Left renal pelvis (tissue), 4 donors: Measurements from ENCODE around the gene TMEM123. TPM values are rescaled to one million over a fixed set of nuclear protein-coding genes. Genes with fewer than 3 reads are reported as not detected.

Experiments used
- DNase-seq, 4 donors: peaks; one replicate each; pipeline ENCODE4 v3.0.0-alpha.2; 2013; ENCODE audit warnings: low read depth in 4 of 4, low spot score in 3 of 4
- polyA plus RNA-seq, 4 donors: library from polyadenylated mRNA; unstranded; fragments of 120-200 nt; gene quantifications; one replicate each; pipeline ENCODE4 v1.2.1, GENCODE V29; 2013; ENCODE audit not compliant: insufficient read length in 4 of 4

TMEM123 gene
- polyA plus RNA-seq, 4 donors: 179 to 384 (median 284) TPM

GRCh38 chr11:102399189-102399588 lies 53.4 kb downstream of the TMEM123 start:
- no peak for DNase-seq

GRCh38 chr11:102398297-102398696 lies 54.3 kb downstream of the TMEM123 start:
- no peak for DNase-seq

- no peak for DNase-seq
Observed at GRCh38 chr11:102396708-102397563, 55.6 kb downstream of the TMEM123 start.

GRCh38 chr11:102395720-102396393 lies 56.7 kb downstream of the TMEM123 start:
- DNase-seq: no peak

- DNase-seq: no peak
Observed at GRCh38 chr11:102393272-102393730, 59.3 kb downstream of the TMEM123 start.

- DNase-seq: no peak
Observed at GRCh38 chr11:102391549-102392237, 60.9 kb downstream of the TMEM123 start.

GRCh38 chr11:102390667-102391465 lies 61.7 kb downstream of the TMEM123 start:
- DNase-seq: peak in 1 of 4 donors; percentile 27

- no peak for DNase-seq
Observed at GRCh38 chr11:102389253-102389652, 63.3 kb downstream of the TMEM123 start.

GRCh38 chr11:102387043-102387781 lies 65.4 kb downstream of the TMEM123 start:
- no peak for DNase-seq

- DNase-seq: no peak
Observed at GRCh38 chr11:102386136-102386734, 66.3 kb downstream of the TMEM123 start.

GRCh38 chr11:102385085-102386007 lies 67.2 kb downstream of the TMEM123 start:
- no peak for DNase-seq

GRCh38 chr11:102384419-102385079 lies 68.0 kb downstream of the TMEM123 start:
- no peak for DNase-seq

GRCh38 chr11:102383839-102384238 lies 68.7 kb downstream of the TMEM123 start:
- no peak for DNase-seq

- DNase-seq: no peak
Observed at GRCh38 chr11:102382384-102382783, 70.2 kb downstream of the TMEM123 start.

- DNase-seq: no peak
Observed at GRCh38 chr11:102378818-102379217, 73.7 kb downstream of the TMEM123 start.

- DNase-seq: no peak
Observed at GRCh38 chr11:102377891-102378290, 74.7 kb downstream of the TMEM123 start.

GRCh38 chr11:102375720-102376399 lies 76.7 kb downstream of the TMEM123 start:
- no peak for DNase-seq
